IMR-90 (cell line): ENCODE results near the gene FRG1. TPM values are rescaled to one million over a fixed set of nuclear protein-coding genes. Genes with fewer than 3 reads are reported as not detected.
"Not testable (repeated sequence)": the region's sequence is repeated elsewhere in the genome, so short reads cannot be mapped to it uniquely, and the experiment has no call there.

Experiments used
- ATAC-seq: fragments of 200-7000 bp; cut with Tn5 transposase; 2 replicates; pipeline ENCODE4 v1.9.1; 2020; ENCODE audit warnings: low read depth, mild to moderate bottlenecking, moderate library complexity
- BruUV-seq: library from RNA; stranded (reverse); fragments of 400-500 nt; replicated peaks from 2 replicates; lab custom pipeline; 2021; lab: Mats Ljungman, UMichigan
- CTCF ChIA-PET: fragments of 300-600 bp; formaldehyde crosslinking; extraction: SDS; loops from one replicate; lab custom pipeline; 2021; ENCODE audit warnings: antibody characterized with exemption; lab: Yijun Ruan, JAX
- POLR2A ChIA-PET: fragments of 300-600 bp; sonication (Branson Sonifier 250); formaldehyde crosslinking; loops from one replicate; lab custom pipeline; 2022; ENCODE audit warnings: antibody characterized with exemption; ENCODE audit not compliant: unreplicated experiment; lab: Charles Lee
- DNase-seq: peaks from one replicate; pipeline ENCODE4 v3.0.0; 2013
- H2AFZ ChIP-seq: replicated peaks from 2 replicates; pipeline ENCODE3; 2013; ENCODE audit warnings: low read length, mild to moderate bottlenecking; ENCODE audit not compliant: poor library complexity
- H2AK5ac ChIP-seq: 2 replicates; pipeline ENCODE4 v1.6.1; 2013; ENCODE audit warnings: low read depth, low read length, inconsistent platforms
- H2AK9ac ChIP-seq: replicated peaks from 2 replicates; pipeline ENCODE3; 2013; ENCODE audit warnings: mild to moderate bottlenecking, low read depth, low read length, moderate library complexity; ENCODE audit not compliant: poor library complexity
- H2BK120ac ChIP-seq: 2 replicates; pipeline ENCODE4 v1.6.1; 2013; ENCODE audit warnings: low read depth, low read length, inconsistent platforms
- H2BK15ac ChIP-seq: 3 replicates; pipeline ENCODE4 v1.6.1; 2013; ENCODE audit warnings: low read depth, low read length, inconsistent platforms
- H2BK20ac ChIP-seq: 2 replicates; pipeline ENCODE4 v1.6.1; 2013; ENCODE audit warnings: low read depth, mild to moderate bottlenecking, inconsistent platforms, low read length, moderate library complexity
- H2BK5ac ChIP-seq: 2 replicates; pipeline ENCODE4 v1.6.1; 2013; ENCODE audit warnings: mild to moderate bottlenecking, low read depth, low read length, inconsistent platforms; ENCODE audit not compliant: poor library complexity, severe bottlenecking
- H3K14ac ChIP-seq: replicated peaks from 2 replicates; pipeline ENCODE4 v1.6.1; 2013; ENCODE audit warnings: low read depth, low read length, inconsistent platforms
- H3K18ac ChIP-seq: 2 replicates; pipeline ENCODE4 v1.6.1; 2013; ENCODE audit warnings: low read depth, low read length, control low read depth
- H3K23ac ChIP-seq: 2 replicates; pipeline ENCODE4 v1.6.1; 2013; ENCODE audit warnings: low read depth, low read length, inconsistent platforms
- H3K27ac ChIP-seq: 2 replicates; pipeline ENCODE4 v1.5.1; 2013; ENCODE audit warnings: mild to moderate bottlenecking, control low read depth, low read length; ENCODE audit not compliant: insufficient read depth
- H3K27me3 ChIP-seq: 2 replicates; pipeline ENCODE4 v1.6.1; 2013; ENCODE audit warnings: low read length; ENCODE audit not compliant: control insufficient read depth, insufficient read depth
- H3K36me3 ChIP-seq: 2 replicates; pipeline ENCODE4 v1.6.1; 2013; ENCODE audit warnings: low read length, mixed read lengths; ENCODE audit not compliant: control insufficient read depth, insufficient read depth
- H3K4ac ChIP-seq: 2 replicates; pipeline ENCODE4 v1.6.1; 2013; ENCODE audit warnings: low read depth, low read length, inconsistent platforms
- H3K4me1 ChIP-seq: 2 replicates; pipeline ENCODE4 v1.6.1; 2013; ENCODE audit warnings: low read length, mixed read lengths; ENCODE audit not compliant: control insufficient read depth, insufficient read depth
- H3K4me2 ChIP-seq: 2 replicates; pipeline ENCODE4 v1.6.1; 2013; ENCODE audit warnings: low read depth, mild to moderate bottlenecking, control low read depth, low read length, moderate library complexity
- H3K4me3 ChIP-seq: 2 replicates; pipeline ENCODE4 v1.5.1; 2013; ENCODE audit warnings: low read depth, mild to moderate bottlenecking, control low read depth, low read length, moderate library complexity; ENCODE audit not compliant: insufficient read depth
- H3K56ac ChIP-seq: 2 replicates; pipeline ENCODE4 v1.6.1; 2013; ENCODE audit warnings: low read length, inconsistent platforms; ENCODE audit not compliant: insufficient read depth; ENCODE audit errors: extremely low read depth
- H3K79me1 ChIP-seq, 2 experiments: 2 replicates each; pipeline ENCODE4 v1.6.1; 2013; ENCODE audit warnings: low read length in 2 of 2, inconsistent platforms in 1 of 2, low read depth in 1 of 2
- H3K9ac ChIP-seq: 2 replicates; pipeline ENCODE4 v1.6.1; 2013; ENCODE audit warnings: low read depth, low read length, control low read depth
- H3K9me1 ChIP-seq: 2 replicates; pipeline ENCODE4 v1.6.1; 2013; ENCODE audit warnings: low read length, inconsistent platforms; ENCODE audit not compliant: insufficient read depth
- H3K9me3 ChIP-seq: 2 replicates; pipeline ENCODE4 v1.6.1; 2013; ENCODE audit warnings: low read length; ENCODE audit not compliant: control insufficient read depth, insufficient read depth
- H4K20me1 ChIP-seq: 2 replicates; pipeline ENCODE4 v1.6.1; 2013; ENCODE audit warnings: low read length, inconsistent platforms; ENCODE audit not compliant: insufficient read depth
- H4K5ac ChIP-seq: 2 replicates; pipeline ENCODE4 v1.6.1; 2013; ENCODE audit warnings: mild to moderate bottlenecking, low read depth, low read length, control low read depth
- H4K8ac ChIP-seq, 2 experiments: 2 replicates each; pipeline ENCODE4 v1.6.1; 2013; ENCODE audit warnings: low read depth in 2 of 2, low read length in 2 of 2, control low read depth in 1 of 2, inconsistent platforms in 1 of 2
- H4K91ac ChIP-seq: 2 replicates; pipeline ENCODE4 v1.6.1; 2013; ENCODE audit warnings: low read depth, low read length, inconsistent platforms; ENCODE audit not compliant: insufficient read depth
- POLR2A ChIP-seq: IDR thresholded peaks from 2 replicates; pipeline ENCODE4 v1.6.1; 2012; ENCODE audit warnings: mild to moderate bottlenecking, low read depth, low read length
- WGBS, 2 experiments: methylation state at CpG; one replicate each; pipeline versions ENCODE4 v1.1.5 to v1.1.7; 2013; ENCODE audit warnings: missing lambda C conversion rate in 2 of 2; ENCODE audit not compliant: insufficient read length in 1 of 2; ENCODE audit errors: extremely low coverage in 2 of 2; 5-methylcytosine and 5-hydroxymethylcytosine counted together
- dilution Hi-C: fragments of 300-500 bp; cut with HindIII; formaldehyde crosslinking; loops from one replicate; pipeline ENCODE4 v1.14.3; 2018; ENCODE audit warnings: low sequenced_read_pairs; ENCODE audit not compliant: unreplicated experiment
- in situ Hi-C: fragments of 300-500 bp; cut with MboI; formaldehyde crosslinking; loops from 3 replicates; pipeline ENCODE4 v1.14.3; 2019; ENCODE audit warnings: low sequenced_read_pairs, inconsistent platforms, mixed read lengths
- intact Hi-C: fragments of 100-400 bp; cut with micrococcal nuclease; formaldehyde crosslinking; loops from 2 replicates; pipeline ENCODE4 v1.10.0; 2022
- polyA plus RNA-seq, 3 experiments: library from polyadenylated mRNA; depleted of rRNA; stranded (reverse); fragments of >200 nt; gene quantifications; 2 replicates each; pipeline ENCODE4 v1.2.3, GENCODE V29; 2012; ENCODE audit warnings: low replicate concordance in 1 of 3
- total RNA-seq: library from RNA; depleted of rRNA; stranded (reverse); fragments of >200 nt; gene quantifications from 2 replicates; pipeline ENCODE4 v1.2.3, GENCODE V29; 2012

FRG1 gene
- total and polyA plus RNA-seq, 2 of the 4 experiments (the other 2 are of a cell fraction) = 13.4 to 16.2 TPM

DNA sequence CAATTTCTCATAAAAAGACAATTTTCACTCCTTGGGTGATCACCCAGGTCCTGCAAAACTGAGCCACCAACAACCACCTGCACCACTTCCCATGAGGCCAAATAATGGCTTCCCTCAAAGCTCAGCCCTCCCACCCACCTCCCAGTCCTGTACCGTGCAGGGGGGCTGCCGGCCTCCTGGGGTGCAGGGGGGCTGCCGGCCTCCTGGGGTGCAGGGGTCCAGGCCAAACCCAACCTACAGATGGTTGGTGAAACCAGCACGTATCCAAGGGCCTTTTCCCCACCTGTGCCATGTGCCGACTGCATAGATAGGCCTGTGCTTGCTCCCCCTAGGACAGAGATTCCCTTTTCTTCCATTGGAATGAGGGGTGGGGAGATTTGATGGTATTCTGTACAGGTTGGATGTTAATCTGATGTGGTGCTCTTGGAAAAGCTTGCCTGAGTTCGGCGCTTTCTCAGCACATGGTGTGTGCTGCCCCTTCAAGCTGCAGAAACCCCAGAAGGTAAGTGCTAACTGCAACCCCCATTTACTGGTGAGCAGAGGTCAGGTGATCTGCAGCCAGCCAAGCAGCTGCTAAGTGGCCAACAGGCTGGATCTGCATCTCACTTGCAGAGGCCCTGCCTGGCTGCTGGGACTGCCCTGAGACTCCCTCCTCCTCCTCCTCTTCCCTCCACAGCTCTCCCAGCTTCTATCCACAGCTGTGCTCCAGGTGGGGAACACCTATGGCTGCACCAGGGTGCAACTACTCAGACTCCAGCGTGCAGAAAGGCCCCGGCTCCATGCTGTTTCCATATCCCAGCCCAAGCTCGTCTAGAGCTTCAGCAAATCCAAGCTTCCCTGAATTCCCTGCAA lies 38.8 kb downstream of the FRG1 start (continued):
- no peak for TF ChIP-seq POLR2A

DNA sequence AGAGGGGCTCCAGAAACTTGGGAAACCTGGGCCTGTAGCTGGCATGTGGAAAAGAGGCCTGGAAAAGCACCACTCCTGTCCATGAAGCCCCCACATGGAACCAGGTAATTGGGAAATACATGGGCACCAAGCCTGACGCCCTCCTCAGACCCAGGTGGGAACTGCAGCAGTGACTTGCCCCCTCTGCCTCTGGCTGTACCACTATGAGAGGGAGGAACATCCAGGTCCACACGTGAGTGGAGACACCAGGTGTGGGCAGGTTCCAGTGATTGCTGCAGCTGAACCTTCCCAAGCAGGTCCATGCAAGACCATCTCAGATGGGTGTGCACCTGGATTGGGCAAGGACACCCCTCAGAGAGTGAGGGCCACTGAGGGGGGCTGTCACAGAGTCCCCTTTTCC lies 39.6 kb downstream of the FRG1 start:
- H3K9me3 ChIP-seq, H3K27me3 ChIP-seq, intact Hi-C loops, ATAC-seq, H2BK15ac ChIP-seq, H3K4me2 ChIP-seq, H3K23ac ChIP-seq, H3K9me1 ChIP-seq, H3K4me1 ChIP-seq, H4K5ac ChIP-seq, H2AK5ac ChIP-seq, H4K8ac ChIP-seq, H3K4ac ChIP-seq, H2BK5ac ChIP-seq, H2BK120ac ChIP-seq, H3K79me1 ChIP-seq, H3K14ac ChIP-seq, H2BK20ac ChIP-seq, H4K91ac ChIP-seq, POLR2A ChIA-PET, H3K27ac ChIP-seq, H4K20me1 ChIP-seq, H3K9ac ChIP-seq, H3K4me3 ChIP-seq, dilution Hi-C loops, H3K18ac ChIP-seq, in situ Hi-C loops, H3K56ac ChIP-seq, BruUV-seq, H2AFZ ChIP-seq, CTCF ChIA-PET, H2AK9ac ChIP-seq, DNase-seq, H3K36me3 ChIP-seq: not testable (repeated sequence)
- WGBS, 2 experiments = 80% methylated on average over 1 of the region's 2 CpGs; no CpG with 5 or more reads in 1 of the 2 experiments
